HepG2 (cell line): ENCODE data around the gene USP5. TPM values are rescaled to one million over a fixed set of nuclear protein-coding genes. Genes with fewer than 3 reads are reported as not detected.

Experiments used
- ATF7-NPFF ChIP-seq: sonication (generic); formaldehyde crosslinking; IDR thresholded peaks from 2 replicates; pipeline ENCODE4 v1.8.1; 2023; ENCODE audit warnings: mild to moderate bottlenecking, low read depth, missing genetic modification reagents, moderate library complexity
- DMAP1 ChIP-seq: IDR thresholded peaks from 2 replicates; pipeline ENCODE4 v1.6.1; 2016
- GRHL1 ChIP-seq: sonication (generic); formaldehyde crosslinking; conservative IDR thresholded peaks from 2 replicates; pipeline ENCODE4 v1.8.0; 2022; ENCODE audit warnings: missing genetic modification reagents
- HOXA3 ChIP-seq: sonication (generic); formaldehyde crosslinking; IDR thresholded peaks from 2 replicates; pipeline ENCODE4 v1.5.0; 2020; ENCODE audit warnings: missing genetic modification reagents
- MEIS2 ChIP-seq: sonication (generic); formaldehyde crosslinking; IDR thresholded peaks from 2 replicates; pipeline ENCODE4 v1.9.0; 2021; ENCODE audit warnings: mild to moderate bottlenecking, missing genetic modification reagents
- NFE2 ChIP-seq: sonication (generic); formaldehyde crosslinking; IDR thresholded peaks from 2 replicates; pipeline ENCODE4 v1.4.0; 2020; ENCODE audit warnings: missing genetic modification reagents
- NFYB ChIP-seq: sonication (generic); formaldehyde crosslinking; IDR thresholded peaks from 2 replicates; pipeline ENCODE4 v1.4.0; 2020; ENCODE audit warnings: missing genetic modification reagents
- NFYC ChIP-seq: IDR thresholded peaks from 2 replicates; pipeline ENCODE4 v1.6.1; 2016; ENCODE audit warnings: missing genetic modification reagents, missing compliant biosample characterization
- PPARG ChIP-seq: conservative IDR thresholded peaks from 2 replicates; pipeline ENCODE4 v1.6.1; 2016; ENCODE audit warnings: missing biosample characterization, missing genetic modification reagents
- RBM39 ChIP-seq: fragments of 200-400 bp; formaldehyde crosslinking; IDR thresholded peaks from one replicate; pipeline ENCODE4 v1.6.1; 2018; ENCODE audit warnings: antibody characterized with exemption, mild to moderate bottlenecking, low read depth, low read length; ENCODE audit not compliant: poor library complexity, severe bottlenecking
- REPIN1 ChIP-seq: sonication (generic); formaldehyde crosslinking; IDR thresholded peaks from 2 replicates; pipeline ENCODE4 v1.8.0; 2022; ENCODE audit warnings: missing genetic modification reagents, low read depth, mild to moderate bottlenecking, borderline replicate concordance
- TEF ChIP-seq: sonication (generic); formaldehyde crosslinking; IDR thresholded peaks from 2 replicates; pipeline ENCODE4 v1.5.0; 2020; ENCODE audit warnings: missing genetic modification reagents
- TFAP4 ChIP-seq: sonication (generic); IDR thresholded peaks from 2 replicates; pipeline ENCODE4 v1.6.1; 2016; ENCODE audit warnings: low read depth, borderline replicate concordance
- TGIF2 ChIP-seq: IDR thresholded peaks from 2 replicates; pipeline ENCODE4 v1.6.1; 2016; ENCODE audit warnings: control low read depth, missing compliant biosample characterization
- THAP7 ChIP-seq: sonication (generic); formaldehyde crosslinking; IDR thresholded peaks from 2 replicates; pipeline ENCODE4 v1.8.1; 2023; ENCODE audit warnings: mild to moderate bottlenecking, missing genetic modification reagents
- ZNF235 ChIP-seq: sonication (generic); formaldehyde crosslinking; IDR thresholded peaks from 2 replicates; pipeline ENCODE4 v1.8.1; 2023; ENCODE audit warnings: mild to moderate bottlenecking, missing genetic modification reagents, borderline replicate concordance
- ZNF547 ChIP-seq: sonication (generic); formaldehyde crosslinking; IDR thresholded peaks from 2 replicates; pipeline ENCODE4 v1.5.1; 2020; ENCODE audit warnings: mild to moderate bottlenecking, missing genetic modification reagents
- ZNF580 ChIP-seq: IDR thresholded peaks from 2 replicates; pipeline ENCODE4 v1.6.1; 2016; ENCODE audit warnings: low read depth, borderline replicate concordance
- ZNF644 ChIP-seq: IDR thresholded peaks from 2 replicates; pipeline ENCODE4 v1.6.1; 2016; ENCODE audit warnings: low read depth
- ZNF704 ChIP-seq: sonication (generic); formaldehyde crosslinking; IDR thresholded peaks from 2 replicates; pipeline ENCODE4 v1.8.1; 2023; ENCODE audit warnings: mild to moderate bottlenecking, inconsistent platforms, moderate library complexity, missing genetic modification reagents, borderline replicate concordance
- ZNF891 ChIP-seq: sonication (generic); formaldehyde crosslinking; IDR thresholded peaks from 2 replicates; pipeline ENCODE4 v1.5.0; 2020; ENCODE audit warnings: mild to moderate bottlenecking, missing genetic modification reagents
- ZSCAN25 ChIP-seq: sonication (generic); formaldehyde crosslinking; IDR thresholded peaks from 2 replicates; pipeline ENCODE4 v1.8.0; 2022; ENCODE audit warnings: mild to moderate bottlenecking, missing genetic modification reagents
- polyA plus RNA-seq, 8 experiments: library from polyadenylated mRNA; depleted of rRNA in 3 of 8; stranded (reverse) in 7 of 8; unstranded in 1 of 8; fragments of >200 nt; fragmentation: Illumina TruSeq in 4 of 8; extraction: Trizol in 4 of 8; gene quantifications; 2 replicates each; pipeline versions ENCODE4 v1.2.1 to v1.2.3, GENCODE V29; 2011 to 2016; ENCODE audit warnings: low read depth in 4 of 8, missing spikeins in 1 of 8, mixed read lengths in 1 of 8; ENCODE audit not compliant: insufficient read depth in 1 of 8
- total RNA-seq, 5 experiments: library from RNA; depleted of rRNA; stranded (reverse); fragments of >200 nt; fragmentation: Illumina TruSeq; extraction: Trizol; gene quantifications; 2 replicates each; pipeline ENCODE4 v1.2.3, GENCODE V29; 2016; ENCODE audit warnings: low read depth in 1 of 5

USP5 gene
- total and polyA plus RNA-seq, 2 of the 13 experiments (the other 11 are each of a cell fraction or from before 2014, with no cell fraction given) = 39.6 to 56.0 TPM

- TF ChIP-seq THAP7 (CRISPR knock-in tag) (no peak), NFYC (CRISPR knock-in tag) (no peak), GRHL1 (CRISPR knock-in tag) (no peak), REPIN1 (CRISPR knock-in tag) (no peak), ZSCAN25 (CRISPR knock-in tag) (0 out of 2 replicates have a peak, but pooled peaks have one; percentile 54), ZNF580 (CRISPR knock-in tag) (peak; percentile 17; the same call in 1 of the 2 replicates), DMAP1 (CRISPR knock-in tag) (no peak), ZNF547 (CRISPR knock-in tag) (peak; percentile 13; the same call in 1 of the 2 replicates), ATF7-NPFF (no peak), ZNF644 (CRISPR knock-in tag) (no peak), NFYB (CRISPR knock-in tag) (no peak), PPARG (CRISPR knock-in tag) (0 out of 2 replicates have a peak, but pooled peaks have one; percentile 26), ZNF891 (CRISPR knock-in tag) (0 out of 2 replicates have a peak, but pooled peaks have one; percentile 58), ZNF704 (CRISPR knock-in tag) (0 out of 2 replicates have a peak, but pooled peaks have one; percentile 8), TGIF2 (CRISPR knock-in tag) (0 out of 2 replicates have a peak, but pooled peaks have one; percentile 16), ZNF235 (CRISPR knock-in tag) (no peak), MEIS2 (CRISPR knock-in tag) (no peak), HOXA3 (CRISPR knock-in tag) (0 out of 2 replicates have a peak, but pooled peaks have one; percentile 10), TFAP4 (0 out of 2 replicates have a peak, but pooled peaks have one; percentile 29), RBM39 (no peak), NFE2 (no peak), TEF (no peak)
Measured at GRCh38 chr12:6869049-6870021, 17.4 kb downstream of the USP5 start (continued).
